ENCODE results near the gene STAM. TPM values are rescaled to one million over a fixed set of nuclear protein-coding genes. Genes with fewer than 3 reads are reported as not detected.

STAM gene
- total RNA-seq, 4 donors from 2014 or later = 3.6 to 31.5 (median 19.9) TPM

GRCh38 chr10:17645621-17646345 lies 1.8 kb downstream of the STAM start:
- no peak for DNase-seq
- Histone ChIP-seq H3K9me3 (no peaks in the 10 kb centered on the region), H3K27me3 (no peaks in the 10 kb centered on the region), H3K27ac (no peak overlapping the region), H3K4me1 (peaks cover 12 to 17% of the 10 kb centered on the region in 2 donors), H3K4me3 (peak overlapping the region; percentile 67 to 92), H3K36me3 (no peaks in the 10 kb centered on the region)
- intact Hi-C loops (cut with DNase I; ENCODE audit: low total_unique reads) = no loop called here
- TF ChIP-seq CTCF (IDR thresholded peaks at IDR 0.05) = no peak
- no peak for TF ChIP-seq POLR2A (IDR thresholded peaks at IDR 0.05)

- H3K36me3 ChIP-seq = no peaks in the 10 kb centered on the region
- TF ChIP-seq CTCF (IDR thresholded peaks at IDR 0.05) (no peak), POLR2A (IDR thresholded peaks at IDR 0.05) (no peak)
- H3K9me3 ChIP-seq = no peaks in the 10 kb centered on the region
- intact Hi-C loops (cut with DNase I; ENCODE audit: low total_unique reads) = no loop called here
- peaks cover 12 to 17% of the 10 kb centered on the region in 2 donors for H3K4me1 ChIP-seq
- DNase-seq = no peak
- H3K27me3 ChIP-seq = no peaks in the 10 kb centered on the region
- H3K27ac ChIP-seq = no peak overlapping the region
- no peak overlapping the region for H3K4me3 ChIP-seq
Observed at GRCh38 chr10:17647326-17647725, 3.4 kb downstream of the STAM start.

GRCh38 chr10:17648243-17649035 lies 4.5 kb downstream of the STAM start:
- Histone ChIP-seq H3K36me3 (no peaks in the 10 kb centered on the region), H3K27me3 (no peaks in the 10 kb centered on the region), H3K9me3 (no peaks in the 10 kb centered on the region), H3K27ac (no peak overlapping the region), H3K4me1 (peaks cover 12 to 17% of the 10 kb centered on the region in 2 donors), H3K4me3 (no peak overlapping the region)
- TF ChIP-seq CTCF (IDR thresholded peaks at IDR 0.05) = no peak
- TF ChIP-seq POLR2A (IDR thresholded peaks at IDR 0.05) = no peak
- no peak for DNase-seq
- intact Hi-C loops (cut with DNase I; ENCODE audit: low total_unique reads) = no loop called here

- TF ChIP-seq POLR2A (IDR thresholded peaks at IDR 0.05) (no peak), CTCF (IDR thresholded peaks at IDR 0.05) (no peak)
- H3K27ac ChIP-seq = no peak overlapping the region
Observed at GRCh38 chr10:17649052-17649451, 5.1 kb downstream of the STAM start.

GRCh38 chr10:17649836-17650235 lies 5.9 kb downstream of the STAM start:
- TF ChIP-seq POLR2A (IDR thresholded peaks at IDR 0.05) (no peak), CTCF (IDR thresholded peaks at IDR 0.05) (no peak)
- Histone ChIP-seq H3K27me3 (no peaks in the 10 kb centered on the region), H3K4me3 (no peak overlapping the region), H3K4me1 (peaks cover 12 to 17% of the 10 kb centered on the region in 2 donors), H3K27ac (no peak overlapping the region), H3K9me3 (no peaks in the 10 kb centered on the region), H3K36me3 (no peaks in the 10 kb centered on the region)
- DNase-seq = no peak
- intact Hi-C loops (cut with DNase I; ENCODE audit: low total_unique reads) = no loop called here

More at GRCh38 chr10:17649052-17649451, 5.1 kb downstream of the STAM start:
- Histone ChIP-seq H3K27me3 (no peaks in the 10 kb centered on the region), H3K36me3 (no peaks in the 10 kb centered on the region), H3K9me3 (no peaks in the 10 kb centered on the region), H3K4me3 (no peak overlapping the region), H3K4me1 (peaks cover 12 to 17% of the 10 kb centered on the region in 2 donors)
- no peak for DNase-seq
- intact Hi-C loops (cut with DNase I; ENCODE audit: low total_unique reads) = no loop called here
